AG04449 (cell line): Measurements from ENCODE around the gene GPR156.

Source experiments
- CTCF ChIA-PET: fragments of 350-600 bp; formaldehyde crosslinking; extraction: SDS; loops from one replicate; lab custom pipeline; 2021; ENCODE audit warnings: antibody characterized with exemption; lab: Yijun Ruan, JAX
- POLR2A ChIA-PET: fragments of 400-600, 350-600 bp; formaldehyde crosslinking; extraction: SDS; loops from one replicate; lab custom pipeline; 2020; ENCODE audit warnings: antibody characterized with exemption, inconsistent platforms; lab: Yijun Ruan, JAX
- DNase-seq: peaks from one replicate; pipeline ENCODE4 v3.0.0-alpha.2; 2010; ENCODE audit warnings: low read depth, low spot score
- H3K4me3 ChIP-seq: 2 replicates; pipeline ENCODE4 v1.5.1; 2011; ENCODE audit warnings: low read depth, mild to moderate bottlenecking, control low read depth, low read length
- CTCF ChIP-seq: IDR thresholded peaks from one replicate; pipeline ENCODE4 v1.5.1; 2011; ENCODE audit warnings: mild to moderate bottlenecking, moderate library complexity, low read length, control low read depth, inconsistent platforms; ENCODE audit not compliant: insufficient read depth; ENCODE audit errors: missing control alignments

GPR156 gene

GRCh38 chr3:120265989-120266388, 19.0 kb downstream of the GPR156 start:
- no peak overlapping the region for H3K4me3 ChIP-seq
- ChIA-PET POLR2A (no interaction called here), CTCF (interaction anchor here (1.7 kb wide), 1 partner anchor 21 kb away, joined by 5 read pairs; no protein-coding TSS in a partner anchor)
- no peak for TF ChIP-seq CTCF
- DNase-seq: no peak

- ChIA-PET CTCF (no interaction called here), POLR2A (no interaction called here)
- DNase-seq: no peak
- no peak for TF ChIP-seq CTCF
- H3K4me3 ChIP-seq: no peak overlapping the region
These were observed 20.1 kb downstream of the GPR156 start for GRCh38 chr3:120264963-120265362.

GRCh38 chr3:120263792-120264191, 21.2 kb downstream of the GPR156 start:
- TF ChIP-seq CTCF: no peak
- POLR2A ChIA-PET: no interaction called here
- no peak overlapping the region for H3K4me3 ChIP-seq
- no peak for DNase-seq
- CTCF ChIA-PET: no interaction called here

GRCh38 chr3:120258009-120258408, 27.0 kb downstream of the GPR156 start:
- ChIA-PET POLR2A (no interaction called here), CTCF (no interaction called here)
- DNase-seq: no peak
- no peak overlapping the region for H3K4me3 ChIP-seq
- TF ChIP-seq CTCF: no peak

GRCh38 chr3:120245386-120245785, 39.6 kb downstream of the GPR156 start:
- TF ChIP-seq CTCF: no peak
- CTCF ChIA-PET: interaction anchor here (0.6 to 4.2 kb wide), 28 partner anchors 9 to 550 kb away, joined by 3 to 118 read pairs (median 5); no protein-coding TSS in a partner anchor
- no peak for DNase-seq
- H3K4me3 ChIP-seq: no peak overlapping the region
- POLR2A ChIA-PET: interaction anchor here (0.6 kb wide), 1 partner anchor 352 kb away, joined by 3 read pairs; no protein-coding TSS in a partner anchor

- POLR2A ChIA-PET: interaction anchor here (0.6 to 1.1 kb wide), 2 partner anchors 314 to 352 kb away, joined by 3 read pairs; no protein-coding TSS in a partner anchor
- CTCF ChIA-PET: interaction anchor here (0.6 to 4.2 kb wide), 35 partner anchors 9 to 550 kb away, joined by 3 to 118 read pairs (median 4); no protein-coding TSS in a partner anchor
- H3K4me3 ChIP-seq: no peak overlapping the region
- TF ChIP-seq CTCF: no peak
- no peak for DNase-seq
These were observed 40.2 kb downstream of the GPR156 start for GRCh38 chr3:120244834-120245225.
